ENCODE results near the gene SERPINE3.

SERPINE3 gene

GRCh38 chr13:51339354-51339753, at the start of gene SERPINE3:
Gene SERPINE3, plus strand, starts transcription at chr13:51339691. Its CDS starts 1,401 bp downstream, at chr13:51341092.
- no peak for DNase-seq

- DNase-seq: no peak
Observed at GRCh38 chr13:51291341-51291740, 48.1 kb upstream of the SERPINE3 start.

DNA sequence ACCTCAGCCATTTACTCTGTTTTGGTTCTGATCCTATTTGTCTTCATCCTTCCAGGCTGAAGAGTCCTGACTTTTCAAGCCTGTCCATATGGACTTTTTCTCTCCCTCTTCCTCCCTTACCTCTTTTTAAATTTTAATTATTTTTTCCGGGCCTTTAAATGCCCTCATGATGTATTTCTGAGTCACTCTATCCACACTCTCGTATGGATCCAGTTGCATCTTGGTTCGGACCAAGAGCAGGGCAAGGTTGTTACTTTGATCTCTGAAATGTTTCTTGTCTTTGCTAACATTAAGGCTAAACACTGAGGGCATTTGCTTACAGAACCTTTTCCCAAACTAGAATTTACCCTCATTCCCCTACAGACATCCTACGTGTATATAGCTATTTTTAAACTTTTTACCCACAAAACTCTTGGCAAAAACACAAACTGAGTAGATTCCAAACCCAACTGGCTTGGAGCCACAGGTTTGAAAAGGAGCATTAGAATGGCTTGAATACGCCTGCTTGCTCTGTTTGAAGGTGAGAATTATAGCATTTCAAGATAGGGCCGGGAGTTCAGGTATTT, 47.4 kb upstream of the SERPINE3 start:
- DNase-seq: no peak

GRCh38 chr13:51297556-51297955, 41.9 kb upstream of the SERPINE3 start:
- DNase-seq: no peak

- no peak for DNase-seq
Observed at GRCh38 chr13:51298812-51299211, 40.7 kb upstream of the SERPINE3 start.

DNA sequence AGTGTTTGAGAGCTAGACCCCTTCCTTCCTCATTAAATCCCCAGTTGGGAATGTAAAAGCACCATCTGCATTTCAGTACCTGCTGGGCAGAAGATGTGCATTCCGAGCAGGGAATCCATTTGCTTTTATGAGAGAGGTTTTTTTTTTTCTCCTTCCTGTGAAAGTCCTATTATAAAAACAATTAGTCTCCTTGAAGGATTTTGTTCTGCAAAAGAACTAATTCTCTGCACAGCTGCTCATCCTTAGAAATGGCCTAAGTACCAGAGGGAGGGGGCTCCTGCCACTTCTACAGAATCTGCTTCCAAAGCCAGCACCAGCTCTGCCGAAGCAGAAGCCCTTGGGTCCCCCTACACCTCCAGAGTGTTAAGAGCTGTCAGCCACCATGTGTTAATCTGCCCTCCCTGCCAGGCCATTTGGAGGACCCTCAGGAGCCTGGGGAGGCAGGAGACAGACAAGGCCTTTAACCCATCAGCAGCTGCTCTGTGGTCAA, 36.4 kb upstream of the SERPINE3 start:
- DNase-seq: no peak

DNA sequence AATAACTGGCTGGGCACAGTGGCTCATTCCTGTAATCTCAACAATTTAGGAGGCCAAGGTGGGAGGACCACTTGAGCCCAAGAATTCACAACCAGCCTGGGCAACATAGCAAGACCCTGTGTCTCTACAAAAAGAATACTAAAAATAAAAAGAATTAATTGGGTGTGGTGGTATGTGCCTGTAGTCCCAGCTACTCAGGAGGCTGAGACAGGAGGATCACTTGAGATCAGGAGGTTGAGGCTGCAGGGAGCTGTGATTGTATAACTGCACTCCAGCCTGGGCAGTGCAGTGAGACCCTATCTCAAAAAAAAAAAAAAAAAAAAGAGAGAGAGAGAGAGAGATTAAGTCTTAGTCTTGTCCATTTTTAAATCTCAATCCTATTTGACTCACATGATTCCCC, 35.6 kb upstream of the SERPINE3 start:
- no peak for DNase-seq

DNA sequence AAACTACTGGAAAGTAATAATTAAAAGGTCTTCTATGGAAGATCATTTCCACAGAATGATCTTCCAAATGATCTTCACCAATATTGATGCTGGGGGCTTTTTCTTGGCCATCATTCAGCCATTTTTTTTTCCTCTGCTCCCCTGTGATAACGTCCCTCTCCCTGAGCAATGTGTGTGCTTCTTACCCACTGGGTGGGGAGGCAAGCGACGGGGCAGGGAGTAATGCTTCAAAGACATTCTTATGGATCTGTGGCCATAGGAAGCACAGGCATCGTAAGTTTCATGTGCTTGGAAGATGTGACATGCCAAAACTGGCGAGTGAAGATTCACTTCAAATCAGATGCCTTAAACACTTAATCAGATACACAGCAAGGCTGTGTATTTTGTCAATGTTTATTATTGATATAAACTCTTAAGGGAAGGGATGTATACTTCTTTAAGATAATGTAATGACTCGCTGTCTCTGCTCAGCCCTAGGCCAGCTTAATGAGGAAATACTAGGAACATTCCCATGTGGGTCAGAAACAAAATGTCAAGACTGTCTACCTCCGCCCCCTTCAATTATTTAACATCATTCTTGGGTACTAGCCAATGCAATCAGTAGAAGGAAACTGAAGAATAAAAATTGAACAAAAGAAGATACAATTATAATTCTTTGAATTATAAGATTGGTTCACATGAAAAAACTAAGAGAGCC, 34.1 kb upstream of the SERPINE3 start:
- DNase-seq: no peak

DNA sequence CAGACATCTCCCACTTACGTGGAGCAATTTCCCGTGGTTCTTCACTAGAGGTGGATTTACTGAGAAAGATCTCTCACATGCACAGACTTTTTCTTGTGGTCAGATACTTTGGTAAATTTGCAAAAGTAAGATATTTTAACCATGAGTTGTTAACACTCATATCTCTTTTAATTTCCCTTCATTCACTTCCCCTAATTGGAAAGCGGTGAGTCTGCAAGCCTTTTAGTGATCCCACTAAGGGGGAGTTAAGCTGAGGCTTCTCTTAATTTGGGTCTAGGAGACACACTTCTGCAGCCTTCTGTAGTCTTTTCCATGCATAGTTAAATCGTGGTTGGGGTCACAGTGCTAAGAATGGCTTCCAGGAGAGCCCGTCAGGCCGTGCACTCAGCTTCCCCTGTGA, 30.7 kb upstream of the SERPINE3 start:
- DNase-seq: no peak

GRCh38 chr13:51311231-51311630, 28.3 kb upstream of the SERPINE3 start:
- DNase-seq: no peak

GRCh38 chr13:51311957-51312520, 27.5 kb upstream of the SERPINE3 start:
- no peak for DNase-seq

GRCh38 chr13:51313619-51314018, 25.9 kb upstream of the SERPINE3 start:
- DNase-seq: no peak

DNA sequence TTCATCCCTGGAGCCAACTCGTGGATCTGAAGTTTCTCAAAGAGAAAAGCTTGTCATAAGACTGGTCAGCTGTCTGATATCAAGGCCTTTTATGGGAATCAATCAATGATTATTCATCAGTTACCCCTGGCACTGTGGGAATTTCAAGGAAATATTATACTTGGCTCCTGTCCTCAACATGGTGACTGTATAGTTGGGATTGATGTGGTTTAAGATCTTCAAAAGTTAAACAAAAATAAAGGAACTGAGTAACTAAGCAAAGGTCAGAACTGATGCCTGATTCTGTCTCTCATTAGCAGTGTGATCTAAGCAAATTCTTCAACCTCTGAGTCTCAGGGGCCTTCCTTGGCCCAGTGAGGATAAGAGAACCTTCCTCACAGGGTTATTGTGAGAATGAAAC, 22.2 kb upstream of the SERPINE3 start:
- no peak for DNase-seq

DNA sequence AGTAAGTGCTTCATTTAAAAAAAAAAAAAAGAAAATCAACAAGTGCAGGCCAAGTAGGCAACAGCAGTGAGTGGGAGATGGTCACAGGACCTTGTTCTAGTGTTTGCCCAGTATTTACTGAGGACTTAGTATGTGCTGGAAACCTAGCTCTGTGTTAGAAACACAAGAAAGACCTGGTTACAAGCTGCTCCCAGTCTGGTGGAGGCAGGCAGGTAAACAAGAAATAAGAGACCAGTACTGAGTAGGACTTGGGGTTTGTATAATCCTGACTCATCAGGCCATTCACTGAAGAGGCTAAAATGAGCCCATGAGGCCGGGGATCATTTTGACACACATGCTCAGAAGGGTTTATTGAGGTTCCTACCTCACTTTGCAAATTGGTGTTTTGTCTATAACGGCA, 21.5 kb upstream of the SERPINE3 start:
- DNase-seq: no peak

DNA sequence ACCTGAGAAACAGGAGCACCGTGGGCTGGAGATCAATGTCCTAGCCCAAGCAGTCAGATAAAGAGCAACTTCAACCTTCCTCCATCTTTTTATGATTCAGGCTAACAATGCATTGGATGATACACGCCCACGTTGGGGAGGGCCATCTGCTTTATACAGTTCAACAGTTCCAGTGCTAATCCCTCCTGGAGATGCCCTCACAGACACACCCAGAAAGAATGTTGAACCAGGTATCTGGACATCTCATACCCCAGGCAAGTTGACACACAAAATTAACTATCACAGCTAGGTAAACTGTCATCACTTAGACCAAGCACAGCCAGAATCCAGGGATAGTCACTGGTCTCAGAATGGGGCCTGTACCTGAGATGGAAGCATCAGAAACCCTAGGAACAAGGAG, 20.6 kb upstream of the SERPINE3 start:
- DNase-seq: no peak

- DNase-seq: no peak
Observed at GRCh38 chr13:51321836-51322235, 17.7 kb upstream of the SERPINE3 start.

- DNase-seq: no peak
Observed at GRCh38 chr13:51322826-51323225, 16.7 kb upstream of the SERPINE3 start.

GRCh38 chr13:51323824-51324511, 15.5 kb upstream of the SERPINE3 start:
- DNase-seq: no peak

- no peak for DNase-seq
Observed at GRCh38 chr13:51324714-51325420, 14.6 kb upstream of the SERPINE3 start.

GRCh38 chr13:51325837-51326236, 13.7 kb upstream of the SERPINE3 start:
- DNase-seq: no peak

DNA sequence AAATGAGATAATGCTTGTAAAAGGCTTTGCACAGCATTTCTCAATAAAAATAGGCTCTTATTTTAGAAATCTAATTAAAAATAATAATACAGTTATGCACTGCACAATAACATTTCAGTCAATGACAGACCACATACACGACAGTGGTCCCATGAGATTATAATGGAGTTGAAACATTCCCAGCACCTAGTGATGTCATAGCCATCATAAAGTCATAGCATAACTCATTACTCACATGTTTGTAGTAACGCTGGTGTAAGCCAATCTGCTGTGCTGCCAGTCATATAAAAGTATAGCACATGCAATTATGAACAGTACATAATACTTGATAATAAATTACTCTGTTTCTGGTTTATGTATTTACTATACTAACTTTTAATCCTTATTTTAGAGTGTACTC, 12.7 kb upstream of the SERPINE3 start:
- no peak for DNase-seq

DNA sequence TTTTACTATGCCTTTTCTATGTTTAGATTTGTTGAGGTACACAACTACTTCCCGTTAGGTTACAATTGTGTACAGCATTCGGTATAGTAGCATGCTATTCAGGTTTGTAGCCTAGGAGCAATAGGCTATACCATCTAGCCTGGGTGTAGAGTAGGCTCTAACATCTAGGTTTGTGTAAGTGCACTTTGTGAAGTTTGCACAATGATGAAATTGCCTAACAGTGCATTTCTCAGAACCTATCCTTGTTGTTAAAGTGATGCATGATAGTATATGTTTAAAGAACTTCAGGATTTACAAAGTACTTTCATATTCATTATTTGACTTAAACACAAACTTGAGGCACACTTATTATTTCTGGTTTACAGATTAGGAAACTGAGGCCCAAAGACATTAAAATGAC, 11.5 kb upstream of the SERPINE3 start:
- no peak for DNase-seq

DNA sequence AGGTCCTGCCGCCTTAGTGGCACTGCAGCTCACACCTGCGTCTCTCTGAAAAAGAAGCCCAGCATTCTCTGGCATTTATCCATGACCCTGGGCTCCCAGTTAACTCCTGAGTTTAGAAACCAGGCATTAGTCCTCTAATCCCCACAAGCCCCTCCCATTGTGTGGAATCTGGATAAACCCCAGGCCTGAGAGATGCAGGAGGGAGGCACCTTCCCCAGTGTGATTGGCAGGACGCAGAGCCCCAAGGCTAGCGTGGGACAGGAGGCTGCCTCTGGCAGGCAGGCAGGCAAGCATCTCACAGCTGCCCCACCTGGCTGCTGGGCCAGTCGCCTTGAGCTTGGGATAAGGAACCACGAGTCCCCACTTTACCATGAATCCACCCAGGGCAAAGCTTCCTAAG, 11.0 kb upstream of the SERPINE3 start:
- no peak for DNase-seq
